Astrocyte (in vitro differentiated cells and primary cell): ENCODE data around the gene ANKS1A. TPM values are rescaled to one million over a fixed set of nuclear protein-coding genes. Genes with fewer than 3 reads are reported as not detected.

Source experiments
- DNase-seq: peaks from one replicate; pipeline ENCODE4 v3.0.0-alpha.2; 2010; ENCODE audit warnings: low read depth
- FAIRE-seq: peaks from 2 replicates; lab custom pipeline; 2011; peaks lifted over from hg19 to GRCh38; lab: Jason Lieb, UNC
- H2AFZ ChIP-seq: 2 replicates; pipeline ENCODE4 v1.6.0; 2012; ENCODE audit warnings: low read depth, low read length, inconsistent platforms
- H3K27ac ChIP-seq: 2 replicates; pipeline ENCODE4 v1.5.1; 2011; ENCODE audit warnings: low read depth, low read length, inconsistent platforms
- H3K27me3 ChIP-seq: 2 replicates; pipeline ENCODE4 v1.6.0; 2011; ENCODE audit warnings: low read length, inconsistent platforms; ENCODE audit not compliant: insufficient read depth
- H3K36me3 ChIP-seq: 2 replicates; pipeline ENCODE4 v1.5.1; 2011; ENCODE audit warnings: low read length, inconsistent platforms; ENCODE audit not compliant: insufficient read depth
- H3K4me1 ChIP-seq: 2 replicates; pipeline ENCODE4 v1.5.1; 2011; ENCODE audit warnings: low read length, inconsistent platforms; ENCODE audit not compliant: insufficient read depth
- H3K4me2 ChIP-seq: 2 replicates; pipeline ENCODE4 v1.6.0; 2012; ENCODE audit warnings: low read length, inconsistent platforms
- H3K4me3 ChIP-seq: 2 replicates; pipeline ENCODE4 v1.5.1; 2011; ENCODE audit warnings: low read depth, mild to moderate bottlenecking, low read length, inconsistent platforms; ENCODE audit not compliant: insufficient read depth
- H3K79me2 ChIP-seq: 2 replicates; pipeline ENCODE4 v1.6.0; 2012; ENCODE audit warnings: mild to moderate bottlenecking, low read length, inconsistent platforms; ENCODE audit not compliant: insufficient read depth
- H3K9ac ChIP-seq: 2 replicates; pipeline ENCODE4 v1.6.0; 2012; ENCODE audit warnings: mild to moderate bottlenecking, low read length, inconsistent platforms
- H3K9me3 ChIP-seq: 2 replicates; pipeline ENCODE4 v1.5.1; 2012; ENCODE audit warnings: low read depth, mild to moderate bottlenecking, low read length, inconsistent platforms; ENCODE audit not compliant: insufficient read depth
- H4K20me1 ChIP-seq: 2 replicates; pipeline ENCODE4 v1.6.0; 2012; ENCODE audit warnings: low read length, inconsistent platforms; ENCODE audit not compliant: insufficient read depth
- H3K27ac Mint-ChIP-seq: one replicate; pipeline ENCODE4 v1.8.0; 2021; ENCODE audit warnings: mild to moderate bottlenecking, mixed read lengths; ENCODE audit not compliant: unreplicated experiment
- H3K27me3 Mint-ChIP-seq: one replicate; pipeline ENCODE4 v1.8.0; 2021; ENCODE audit warnings: low read depth, mixed read lengths; ENCODE audit not compliant: unreplicated experiment
- H3K36me3 Mint-ChIP-seq: one replicate; pipeline ENCODE4 v1.8.0; 2021; ENCODE audit warnings: low read depth, mixed read lengths; ENCODE audit not compliant: unreplicated experiment
- H3K4me1 Mint-ChIP-seq: one replicate; pipeline ENCODE4 v1.8.0; 2021; ENCODE audit warnings: low read depth, mixed read lengths; ENCODE audit not compliant: unreplicated experiment
- H3K4me3 Mint-ChIP-seq: one replicate; pipeline ENCODE4 v1.8.0; 2021; ENCODE audit warnings: mild to moderate bottlenecking, moderate library complexity, mixed read lengths; ENCODE audit not compliant: unreplicated experiment
- H3K9me3 Mint-ChIP-seq: one replicate; pipeline ENCODE4 v1.8.0; 2021; ENCODE audit warnings: mild to moderate bottlenecking, mixed read lengths; ENCODE audit not compliant: unreplicated experiment
- EZH2 ChIP-seq: IDR thresholded peaks from 2 replicates; pipeline ENCODE4 v1.6.1; 2012; ENCODE audit warnings: mild to moderate bottlenecking, low read length, inconsistent platforms; ENCODE audit not compliant: insufficient read depth
- total RNA-seq: library from RNA; stranded (reverse); gene quantifications from 2 replicates; pipeline ENCODE4 v1.2.1, GENCODE V29; 2021
- TF ChIP-seq, protein P1 (sequence below): IDR thresholded peaks from 2 replicates; pipeline ENCODE4 v1.5.1; 2011; ENCODE audit warnings: low read depth, mild to moderate bottlenecking, inconsistent platforms, low read length, moderate library complexity; ENCODE audit not compliant: insufficient read depth

The ANKS1A gene
- total RNA-seq, 1 donor from 2014 or later = 18.0 TPM

DNA sequence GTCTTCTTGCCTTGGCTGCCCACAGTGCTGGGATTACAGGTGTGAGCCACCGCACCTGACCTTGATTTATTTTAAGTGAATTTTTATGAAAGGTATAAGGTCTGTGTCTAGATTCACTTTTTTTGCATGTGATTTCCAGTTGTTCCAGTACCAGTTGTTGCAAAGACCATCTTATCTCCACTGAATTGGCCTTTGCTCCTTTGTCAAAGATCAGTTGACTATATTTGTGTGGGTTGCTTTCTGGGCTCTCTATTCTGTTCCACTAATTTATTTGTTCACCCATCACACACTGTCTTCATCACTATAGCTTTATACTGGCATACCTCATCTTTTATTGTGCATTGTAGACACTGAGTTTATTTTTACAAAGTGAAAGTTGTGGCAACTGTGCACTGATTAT, 56.3 kb downstream of the ANKS1A start:
- Mint-ChIP-seq H3K4me1 (no peaks in the 10 kb centered on the region), H3K27ac (no peak overlapping the region), H3K9me3 (no peaks in the 10 kb centered on the region), H3K36me3 (peaks cover 6% of the 10 kb centered on the region), H3K4me3 (no peak overlapping the region), H3K27me3 (no peaks in the 10 kb centered on the region)
- Histone ChIP-seq H3K27me3 (no peaks in the 10 kb centered on the region), H3K36me3 (no peaks in the 10 kb centered on the region), H3K9ac (no peak overlapping the region), H4K20me1 (peaks cover 29% of the 10 kb centered on the region), H3K27ac (no peak overlapping the region), H3K79me2 (no peaks in the 10 kb centered on the region), H3K4me1 (no peaks in the 10 kb centered on the region), H2AFZ (no peak overlapping the region), H3K9me3 (no peaks in the 10 kb centered on the region), H3K4me3 (no peak overlapping the region), H3K4me2 (no peak overlapping the region)
- DNase-seq = no peak
- no peak for FAIRE-seq
- TF ChIP-seq EZH2 = no peak
- TF ChIP-seq, protein P1, sequence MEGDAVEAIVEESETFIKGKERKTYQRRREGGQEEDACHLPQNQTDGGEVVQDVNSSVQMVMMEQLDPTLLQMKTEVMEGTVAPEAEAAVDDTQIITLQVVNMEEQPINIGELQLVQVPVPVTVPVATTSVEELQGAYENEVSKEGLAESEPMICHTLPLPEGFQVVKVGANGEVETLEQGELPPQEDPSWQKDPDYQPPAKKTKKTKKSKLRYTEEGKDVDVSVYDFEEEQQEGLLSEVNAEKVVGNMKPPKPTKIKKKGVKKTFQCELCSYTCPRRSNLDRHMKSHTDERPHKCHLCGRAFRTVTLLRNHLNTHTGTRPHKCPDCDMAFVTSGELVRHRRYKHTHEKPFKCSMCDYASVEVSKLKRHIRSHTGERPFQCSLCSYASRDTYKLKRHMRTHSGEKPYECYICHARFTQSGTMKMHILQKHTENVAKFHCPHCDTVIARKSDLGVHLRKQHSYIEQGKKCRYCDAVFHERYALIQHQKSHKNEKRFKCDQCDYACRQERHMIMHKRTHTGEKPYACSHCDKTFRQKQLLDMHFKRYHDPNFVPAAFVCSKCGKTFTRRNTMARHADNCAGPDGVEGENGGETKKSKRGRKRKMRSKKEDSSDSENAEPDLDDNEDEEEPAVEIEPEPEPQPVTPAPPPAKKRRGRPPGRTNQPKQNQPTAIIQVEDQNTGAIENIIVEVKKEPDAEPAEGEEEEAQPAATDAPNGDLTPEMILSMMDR = no peak

DNA sequence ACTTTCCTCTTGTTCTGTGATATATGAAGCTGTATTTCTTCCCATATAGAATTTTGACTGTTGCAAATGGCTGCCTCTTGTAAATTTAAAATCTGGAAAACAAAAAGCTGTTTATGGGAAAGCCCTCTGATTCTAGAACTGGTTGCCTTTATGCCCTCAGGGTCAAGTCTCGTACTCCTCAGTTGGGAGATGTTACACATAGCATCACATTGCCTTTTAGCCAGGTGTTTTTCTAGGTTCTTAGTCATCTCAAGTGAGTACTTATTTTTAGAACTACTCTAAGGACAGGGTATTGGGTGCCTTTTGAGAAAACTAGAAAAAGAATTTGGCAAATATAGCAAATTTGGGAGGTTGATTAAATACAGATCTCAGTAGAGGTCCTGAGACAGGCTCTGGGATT, 58.5 kb downstream of the ANKS1A start:
- Mint-ChIP-seq H3K27ac (no peak overlapping the region), H3K27me3 (no peaks in the 10 kb centered on the region), H3K9me3 (no peaks in the 10 kb centered on the region), H3K4me1 (no peaks in the 10 kb centered on the region), H3K4me3 (no peak overlapping the region), H3K36me3 (peaks cover 10% of the 10 kb centered on the region)
- TF ChIP-seq, protein P1 = no peak
- no peak for TF ChIP-seq EZH2
- FAIRE-seq (no peak), DNase-seq (no peak)
- H3K9me3 ChIP-seq = no peaks in the 10 kb centered on the region
- H3K27ac ChIP-seq = no peak overlapping the region
- H3K9ac ChIP-seq = no peak overlapping the region
- H2AFZ ChIP-seq = no peak overlapping the region
- H3K4me1 ChIP-seq = no peaks in the 10 kb centered on the region
- H4K20me1 ChIP-seq = peaks cover 20% of the 10 kb centered on the region
- H3K36me3 ChIP-seq = no peaks in the 10 kb centered on the region
- no peak overlapping the region for H3K4me3 ChIP-seq
- no peak overlapping the region for H3K4me2 ChIP-seq
- no peaks in the 10 kb centered on the region for H3K79me2 ChIP-seq
- no peaks in the 10 kb centered on the region for H3K27me3 ChIP-seq

DNA sequence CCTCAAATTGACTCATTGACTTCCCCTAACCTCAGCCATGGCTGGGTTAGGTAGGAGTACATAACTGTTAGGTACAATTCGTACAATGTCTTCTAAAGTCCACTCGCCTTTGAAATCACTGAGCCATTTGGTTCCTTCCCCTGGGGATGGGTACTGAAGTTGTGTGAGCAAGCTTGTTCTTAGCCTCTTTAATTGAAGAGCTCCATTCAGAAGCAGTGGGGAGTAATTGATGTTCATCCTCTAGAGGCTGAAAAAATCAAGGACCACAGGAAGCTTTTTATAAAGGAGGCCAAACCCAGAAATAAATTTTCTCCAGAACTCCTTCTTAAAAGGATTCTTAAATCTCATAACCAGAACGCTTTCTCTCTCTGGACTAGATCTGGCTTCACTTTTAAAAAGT, 60.6 kb downstream of the ANKS1A start:
- no peak overlapping the region for H3K4me2 ChIP-seq
- Mint-ChIP-seq H3K36me3 (peaks cover 7% of the 10 kb centered on the region), H3K27ac (no peak overlapping the region), H3K27me3 (no peaks in the 10 kb centered on the region), H3K9me3 (no peaks in the 10 kb centered on the region), H3K4me1 (peaks cover 10% of the 10 kb centered on the region), H3K4me3 (no peak overlapping the region)
- DNase-seq = no peak
- peaks cover 15% of the 10 kb centered on the region for H3K4me1 ChIP-seq
- no peaks in the 10 kb centered on the region for H3K27me3 ChIP-seq
- no peaks in the 10 kb centered on the region for H3K9me3 ChIP-seq
- no peak overlapping the region for H3K9ac ChIP-seq
- no peak for TF ChIP-seq EZH2
- TF ChIP-seq, protein P1 = no peak
- FAIRE-seq = no peak
- no peaks in the 10 kb centered on the region for H3K79me2 ChIP-seq
- H4K20me1 ChIP-seq = peaks cover 14% of the 10 kb centered on the region
- H3K36me3 ChIP-seq = no peaks in the 10 kb centered on the region
- no peak overlapping the region for H3K4me3 ChIP-seq
- H3K27ac ChIP-seq = no peak overlapping the region
- H2AFZ ChIP-seq = no peak overlapping the region
